Lung microvascular endothelial cell (primary cell): ENCODE measurements around the gene POC1A. TPM values are rescaled to one million over a fixed set of nuclear protein-coding genes. Genes with fewer than 3 reads are reported as not detected.

Source experiments
- DNase-seq, 2 donors: peaks; one replicate each; pipeline versions ENCODE4 v3.0.0 to v3.0.0-alpha.2; 2010; ENCODE audit warnings: low read depth in 2 of 2
- total RNA-seq: library from RNA; depleted of rRNA; stranded (reverse); fragments of >200 nt; gene quantifications from 2 replicates; pipeline ENCODE4 v1.2.1, GENCODE V29; 2014

The POC1A gene
- total RNA-seq, 1 donor from 2014 or later, result 4.0 TPM

DNA sequence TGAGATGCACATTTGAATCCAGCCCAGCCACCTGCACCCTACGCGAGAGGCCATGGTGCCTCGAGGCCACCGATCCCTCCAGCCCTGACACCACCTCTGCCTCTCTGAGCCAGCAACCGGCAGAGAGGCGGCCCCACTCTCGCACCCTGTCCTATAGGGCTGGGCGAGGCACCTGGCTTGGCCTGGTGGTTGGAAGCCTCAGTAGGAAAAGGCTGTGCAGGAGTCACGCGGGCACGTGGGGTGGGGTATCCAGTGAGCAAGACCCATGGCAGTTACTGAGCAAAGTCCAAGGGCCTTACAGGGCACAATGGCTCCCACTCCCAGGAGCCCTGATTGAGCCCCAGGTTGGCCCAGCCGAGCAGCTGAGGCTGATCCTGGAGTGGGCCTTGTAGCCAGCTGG is 85.5 kb downstream of the POC1A start:
- no peak for DNase-seq

DNA sequence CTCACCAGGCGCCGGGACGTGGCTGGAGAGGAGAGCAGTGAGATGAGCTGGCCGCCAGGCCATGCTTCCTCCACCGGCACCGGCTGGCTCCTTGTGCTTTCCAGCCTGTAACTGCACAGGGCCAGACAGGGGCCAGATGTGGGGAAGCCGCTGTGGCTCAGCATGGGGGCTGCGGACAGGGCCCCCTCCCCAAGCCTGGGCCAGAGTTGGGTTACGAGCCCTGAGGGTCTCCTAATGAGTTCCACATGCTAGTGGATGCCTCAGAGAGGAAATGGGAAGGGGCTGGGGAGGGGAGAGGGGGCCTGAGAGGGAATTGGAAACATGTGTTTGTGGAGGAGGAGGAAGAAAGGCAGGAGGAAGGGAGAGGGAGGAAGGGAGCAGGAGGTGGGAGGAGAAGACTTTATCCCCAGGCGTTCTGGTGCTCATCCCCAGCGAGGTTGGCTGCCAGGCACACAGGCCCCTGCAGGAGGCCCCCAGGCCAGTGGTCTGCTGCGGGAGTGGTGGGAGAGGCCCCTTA is 86.1 kb downstream of the POC1A start:
- DNase-seq, result no peak

DNA sequence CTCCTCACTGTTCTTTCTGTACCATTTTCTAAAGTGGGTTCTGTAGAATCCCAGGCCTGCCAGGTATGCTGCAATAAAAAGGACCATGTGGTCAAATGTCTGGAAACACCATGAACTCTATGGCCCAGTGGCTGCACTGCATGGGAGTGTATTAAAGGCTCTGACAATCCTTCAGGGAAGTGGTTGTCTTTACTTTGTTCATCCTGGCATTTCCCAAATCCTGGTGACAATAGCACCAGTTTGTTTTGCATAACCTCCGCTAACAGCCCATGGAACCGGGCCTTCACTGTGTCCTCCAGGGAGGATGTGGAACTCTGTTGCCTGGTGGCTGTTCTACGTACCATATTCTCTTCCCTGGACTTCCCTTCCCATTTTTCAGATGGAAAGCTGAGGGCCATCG is 86.7 kb downstream of the POC1A start:
- DNase-seq, result no peak

DNA sequence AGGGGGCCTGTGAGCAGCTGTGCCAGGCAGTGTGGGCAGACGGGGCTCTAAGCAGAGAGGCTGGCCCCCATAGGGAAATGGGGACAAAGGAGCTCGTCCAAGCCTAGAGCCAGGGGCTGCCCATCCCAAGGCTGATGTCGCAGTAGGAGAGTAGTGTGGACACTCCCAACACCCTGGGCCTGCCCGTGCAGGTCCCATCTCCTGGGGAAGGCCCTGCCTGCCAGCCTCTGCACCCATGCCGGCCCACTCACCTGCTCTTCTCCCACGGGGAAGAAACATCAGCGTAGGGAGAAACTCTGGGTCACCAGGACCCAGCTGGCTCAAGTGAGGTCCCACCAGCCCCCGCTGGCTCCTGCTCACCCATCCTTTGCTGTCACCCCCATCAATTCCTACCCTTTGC is 87.2 kb downstream of the POC1A start:
- no peak for DNase-seq

DNA sequence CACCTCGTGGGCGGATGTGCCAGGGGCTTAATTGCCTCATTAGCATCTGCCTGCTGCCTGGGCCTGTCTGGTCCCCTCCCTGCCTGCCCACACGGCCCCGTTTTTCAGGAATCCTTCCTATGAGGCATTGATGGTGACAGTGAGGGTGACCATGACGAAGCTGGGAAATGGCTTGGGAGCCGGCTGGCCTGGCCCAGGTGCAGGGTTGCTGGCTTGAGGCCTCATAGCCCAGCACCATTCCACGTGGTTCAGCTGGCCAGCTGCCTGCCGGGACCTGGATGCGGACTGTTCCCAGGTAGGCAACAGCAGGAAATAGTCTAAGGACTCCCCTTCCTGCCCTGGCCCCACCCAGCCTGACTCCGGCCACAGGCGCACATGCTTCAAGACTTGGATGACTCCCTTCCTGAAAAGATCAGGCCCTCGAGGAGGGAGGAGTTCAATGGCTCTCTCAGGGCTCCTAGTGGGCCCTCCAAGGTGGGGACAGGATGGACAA is 88.9 kb downstream of the POC1A start:
- peak in 1 of 2 donors; percentile 60 for DNase-seq

DNA sequence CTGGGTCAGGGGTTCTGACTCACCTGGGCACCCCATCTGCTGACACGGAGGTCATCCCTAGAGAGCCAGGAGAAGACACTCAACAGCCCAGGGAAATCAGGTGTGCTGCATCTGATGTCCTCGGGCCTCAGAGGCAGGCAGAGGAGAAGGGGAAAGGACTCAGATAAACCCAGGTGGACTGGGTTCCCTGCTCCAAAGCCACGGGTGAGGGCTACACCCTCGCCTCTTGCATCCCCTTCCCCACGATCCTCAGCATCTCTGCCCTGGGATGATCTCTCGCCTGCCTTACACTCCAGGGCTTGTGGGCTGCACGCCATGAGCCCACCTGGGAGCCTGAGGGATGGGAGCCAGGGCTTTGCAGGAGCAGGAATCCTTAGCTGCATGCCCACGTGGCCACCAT is 89.7 kb downstream of the POC1A start:
- no peak for DNase-seq

DNA sequence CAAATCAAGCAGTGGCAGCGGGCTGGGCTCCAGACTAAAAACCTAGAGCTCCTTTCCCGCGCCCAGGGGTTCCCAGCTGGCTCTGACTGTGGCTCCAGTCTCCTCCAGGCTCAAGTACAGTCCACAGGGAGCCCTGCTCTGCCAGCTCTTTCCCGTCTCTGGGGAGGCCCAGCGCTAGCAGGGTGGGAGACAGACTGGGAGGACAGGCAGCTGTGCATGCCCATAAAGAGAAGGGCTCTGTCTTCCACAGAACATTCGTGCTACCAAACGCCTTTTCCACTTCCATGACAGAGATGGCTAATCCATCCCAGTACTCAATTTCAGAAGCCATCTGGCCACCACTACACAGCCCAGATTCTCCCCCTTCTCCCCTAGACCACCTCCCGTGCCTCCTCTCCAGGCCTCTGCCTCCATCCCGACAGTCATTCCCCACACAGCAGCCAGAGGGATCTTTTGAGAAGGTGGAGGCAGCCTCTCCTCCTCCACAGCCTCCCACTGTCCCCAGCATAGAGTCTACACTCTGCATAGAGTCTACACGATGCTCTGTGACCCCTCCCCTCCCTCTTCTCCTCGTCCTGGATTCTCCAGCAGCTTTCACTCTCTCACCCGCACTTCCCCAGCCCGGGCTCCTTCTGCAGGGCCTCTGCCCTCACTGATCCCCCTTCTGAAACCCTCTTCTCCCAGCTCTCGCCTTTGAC is 91.0 kb downstream of the POC1A start:
- no peak for DNase-seq

DNA sequence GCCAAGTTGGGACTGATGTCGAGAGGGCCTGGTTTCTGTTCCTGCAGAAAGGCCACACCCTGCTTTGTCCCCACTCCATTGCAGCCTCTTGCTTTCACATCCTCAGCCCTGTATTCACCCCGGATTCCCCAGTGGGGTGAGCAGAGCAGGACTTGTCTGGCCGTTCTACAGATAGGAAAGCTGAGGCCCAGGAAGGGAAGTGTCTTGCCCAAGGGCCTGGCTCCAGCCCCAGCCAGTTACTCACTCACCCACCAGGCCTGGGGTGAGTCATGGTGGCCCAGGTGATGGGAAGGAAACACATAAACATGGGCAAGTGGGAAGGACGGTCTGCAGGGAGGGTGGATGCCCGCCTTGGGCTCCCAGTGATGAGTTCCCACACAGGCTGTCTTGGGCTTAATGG is 91.7 kb downstream of the POC1A start:
- peak; percentile 34 to 90 for DNase-seq

DNA sequence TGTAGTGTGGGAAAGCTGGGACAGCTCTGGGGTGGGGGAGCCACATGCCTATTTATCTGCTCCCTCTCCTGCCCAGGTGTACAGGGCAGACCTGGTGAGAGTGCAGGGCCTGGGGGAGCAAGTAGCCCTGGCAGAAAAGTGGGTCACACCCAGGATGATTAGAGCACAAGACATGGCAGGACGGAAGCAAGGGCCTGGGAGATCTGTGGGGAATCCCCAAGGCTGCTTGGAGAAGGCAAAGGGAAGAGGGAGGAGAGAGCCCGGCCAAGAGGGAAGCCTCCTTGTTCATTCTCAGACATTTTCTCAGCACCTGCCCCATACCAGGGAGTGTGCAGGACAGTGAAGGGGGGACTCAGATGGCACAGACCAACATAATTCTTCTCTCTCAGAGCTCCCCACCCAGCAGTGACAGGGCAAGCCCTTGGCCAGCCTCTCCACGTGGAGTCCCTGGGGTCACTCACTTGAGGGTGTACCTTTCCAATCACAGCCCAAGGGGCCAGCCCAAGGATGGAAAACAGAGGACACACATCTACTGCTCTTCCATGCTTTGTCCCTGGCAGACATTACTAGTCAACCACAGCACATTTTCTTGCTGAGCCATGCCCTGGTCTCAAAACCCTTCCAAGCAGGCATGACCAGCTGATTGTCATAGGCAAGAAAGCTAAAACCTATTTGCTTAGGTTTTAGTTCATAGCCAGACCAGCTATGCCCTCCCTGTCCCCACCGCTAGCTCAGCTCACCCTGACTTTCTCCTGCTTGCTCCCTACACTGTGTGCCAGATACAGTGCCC is 92.9 kb downstream of the POC1A start:
- peak in 1 of 2 donors; percentile 42 for DNase-seq

DNA sequence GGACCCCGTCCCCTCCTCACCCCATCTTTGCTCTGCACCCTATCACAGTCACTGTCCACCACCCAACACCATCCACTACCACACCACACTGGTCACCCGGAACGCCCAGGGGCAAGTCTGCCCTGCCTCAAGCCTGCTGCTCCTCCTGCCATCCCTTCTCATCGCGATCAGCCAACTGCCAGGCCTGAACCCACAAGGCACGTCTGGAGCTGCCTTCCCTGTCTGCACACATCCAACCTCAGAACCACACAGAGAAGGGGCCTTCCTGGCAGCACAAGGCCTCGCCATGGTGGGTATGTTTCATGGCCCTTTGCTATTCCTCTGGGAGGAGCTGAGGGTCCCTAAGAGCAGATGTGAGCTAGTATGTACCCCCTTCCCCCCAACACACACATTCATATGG is 94.4 kb downstream of the POC1A start:
- no peak for DNase-seq

DNA sequence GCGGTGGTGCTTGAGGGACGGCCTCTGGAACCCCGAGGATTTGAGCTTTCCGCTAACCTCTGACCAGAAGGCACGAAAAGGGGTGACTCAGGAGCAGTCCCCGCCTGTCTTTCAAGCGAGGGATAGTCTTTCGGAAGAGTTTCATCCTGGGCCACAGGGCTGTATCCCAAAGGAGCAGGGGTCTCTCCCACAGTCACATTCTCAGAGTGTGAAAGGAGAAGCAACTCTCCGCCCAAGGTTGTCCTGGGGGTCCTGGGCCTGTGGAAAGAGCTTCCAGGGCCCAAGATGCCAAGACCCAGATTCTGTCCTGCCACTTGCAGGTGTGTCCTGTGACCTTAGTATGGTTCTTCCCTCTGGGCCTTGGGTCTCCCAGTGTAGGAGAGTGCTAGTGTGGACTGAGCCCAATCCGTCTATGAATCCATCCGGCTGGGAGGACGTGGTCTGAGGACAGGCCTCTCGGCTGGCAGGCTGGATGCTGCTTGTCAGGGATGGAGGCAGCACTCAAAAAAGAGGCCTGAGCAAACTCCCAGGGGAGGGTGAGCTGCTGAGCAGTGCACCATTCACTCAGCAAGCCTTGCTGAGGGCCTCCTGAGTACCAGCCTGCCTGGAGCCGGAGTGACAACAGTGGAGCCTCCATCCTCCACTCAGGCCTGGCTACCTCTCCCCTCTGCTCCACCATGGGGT is 96.3 kb downstream of the POC1A start:
- DNase-seq, result no peak

DNA sequence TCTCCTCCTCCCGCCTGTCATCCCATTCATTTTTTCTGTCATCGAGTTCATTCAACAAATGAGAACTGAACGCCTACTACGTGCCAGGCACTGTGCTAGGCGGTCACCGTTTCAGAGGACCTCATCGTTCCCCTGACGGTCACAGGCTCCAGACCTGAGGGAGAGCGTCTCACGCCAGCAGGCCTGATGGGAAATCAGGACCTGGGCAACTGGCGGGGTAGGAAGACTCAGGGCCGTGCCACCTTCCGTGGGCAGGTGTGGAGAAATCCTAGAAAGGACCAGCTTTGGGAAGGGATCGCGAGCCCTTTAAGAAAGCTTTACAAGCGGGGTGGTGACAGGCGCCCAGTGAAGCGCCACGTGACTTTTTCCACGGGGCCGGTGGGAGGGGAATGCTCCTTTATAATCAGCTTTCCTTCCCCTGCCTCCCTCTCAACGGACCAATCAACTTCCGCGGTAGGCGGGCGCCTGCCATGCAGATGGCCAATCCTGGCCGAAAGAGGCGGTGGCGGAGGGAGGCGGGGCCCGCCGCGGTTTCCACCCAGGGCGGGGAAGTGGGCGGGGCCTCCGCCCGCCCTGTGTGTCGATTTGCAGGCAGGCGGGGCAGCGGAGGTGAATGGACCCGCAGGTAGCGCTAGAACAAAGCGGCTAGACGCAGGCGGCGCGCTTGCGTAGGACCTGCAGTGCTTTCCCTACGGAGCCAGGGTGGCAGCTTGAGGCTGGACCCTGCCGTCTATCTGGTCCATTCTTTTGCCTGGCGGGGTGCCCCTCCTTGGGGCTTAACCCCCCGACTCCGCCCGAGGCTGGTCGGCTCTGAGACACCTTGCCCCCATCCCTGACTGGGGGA is 97.0 kb downstream of the POC1A start:
- peak; percentile 99 for DNase-seq

DNA sequence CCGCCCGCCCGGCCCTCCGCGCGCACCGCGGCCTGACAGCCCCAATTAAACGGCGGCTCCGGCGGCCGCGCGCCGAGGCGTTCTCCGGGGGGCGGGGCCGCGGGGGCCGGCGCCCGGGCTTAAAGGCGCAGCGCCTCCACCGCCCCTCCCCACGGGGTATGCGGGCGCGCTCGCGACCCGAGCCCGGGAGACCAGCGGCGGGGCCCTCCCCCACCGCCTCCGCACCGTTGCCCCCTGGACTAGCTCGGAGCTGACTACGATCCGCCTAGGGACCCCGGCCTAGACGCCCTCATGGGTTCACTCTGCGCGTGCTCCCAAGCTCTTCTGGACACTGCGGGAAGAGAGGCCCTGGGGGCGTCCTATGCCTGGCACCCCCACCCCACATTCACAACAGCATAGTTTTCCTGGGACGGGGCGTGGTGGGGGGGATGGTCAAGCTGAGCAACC is 97.7 kb downstream of the POC1A start, which contains the start of gene DUSP7:
Gene DUSP7 (minus strand): TSS at position 51 of the 447 bp plus-strand sequence. CDS start 205 bp downstream, outside the sequence.
- DNase-seq, result peak; percentile 70 to 81

DNA sequence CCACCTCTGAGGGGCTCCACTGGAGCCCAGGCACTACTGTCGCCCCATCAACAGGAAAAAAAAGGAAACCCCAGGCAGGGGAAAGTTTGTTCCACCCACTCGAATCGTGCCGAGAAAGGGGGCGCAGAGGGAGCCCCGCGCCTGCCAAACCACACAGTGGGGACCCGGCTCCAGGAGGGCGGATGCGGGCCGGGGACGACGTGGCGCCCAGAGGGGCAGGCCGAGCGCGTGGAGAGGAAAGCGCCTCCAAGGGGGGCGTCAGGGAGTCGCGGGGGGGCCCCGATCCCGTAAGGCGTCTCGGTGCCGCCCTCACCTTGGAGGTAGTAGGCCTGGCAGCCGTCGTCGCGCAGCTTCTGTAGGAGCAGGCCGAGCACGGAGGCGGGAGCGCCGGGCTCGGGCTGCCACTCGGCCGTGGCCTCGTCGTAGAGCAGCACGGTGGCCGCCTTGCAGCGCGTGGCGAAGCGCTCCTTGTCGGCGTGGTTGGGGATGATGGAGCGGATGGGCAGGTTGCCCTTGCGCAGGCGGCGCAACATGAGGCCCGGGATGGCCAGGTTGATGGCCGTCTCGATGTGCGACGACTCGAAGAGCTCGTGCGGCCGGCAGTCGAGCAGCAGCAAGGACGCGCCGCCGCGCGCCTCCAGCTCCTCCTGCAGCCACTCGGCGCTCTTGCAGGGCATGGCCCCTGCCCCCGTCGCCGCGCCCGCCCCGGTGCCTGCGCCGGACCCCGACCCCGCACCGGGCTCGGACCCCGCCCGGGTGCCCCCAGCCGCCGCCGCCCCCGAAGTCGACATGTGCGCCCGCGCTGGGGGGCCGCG is 98.5 kb downstream of the POC1A start:
- DNase-seq, result peak; percentile 65 to 77

DNA sequence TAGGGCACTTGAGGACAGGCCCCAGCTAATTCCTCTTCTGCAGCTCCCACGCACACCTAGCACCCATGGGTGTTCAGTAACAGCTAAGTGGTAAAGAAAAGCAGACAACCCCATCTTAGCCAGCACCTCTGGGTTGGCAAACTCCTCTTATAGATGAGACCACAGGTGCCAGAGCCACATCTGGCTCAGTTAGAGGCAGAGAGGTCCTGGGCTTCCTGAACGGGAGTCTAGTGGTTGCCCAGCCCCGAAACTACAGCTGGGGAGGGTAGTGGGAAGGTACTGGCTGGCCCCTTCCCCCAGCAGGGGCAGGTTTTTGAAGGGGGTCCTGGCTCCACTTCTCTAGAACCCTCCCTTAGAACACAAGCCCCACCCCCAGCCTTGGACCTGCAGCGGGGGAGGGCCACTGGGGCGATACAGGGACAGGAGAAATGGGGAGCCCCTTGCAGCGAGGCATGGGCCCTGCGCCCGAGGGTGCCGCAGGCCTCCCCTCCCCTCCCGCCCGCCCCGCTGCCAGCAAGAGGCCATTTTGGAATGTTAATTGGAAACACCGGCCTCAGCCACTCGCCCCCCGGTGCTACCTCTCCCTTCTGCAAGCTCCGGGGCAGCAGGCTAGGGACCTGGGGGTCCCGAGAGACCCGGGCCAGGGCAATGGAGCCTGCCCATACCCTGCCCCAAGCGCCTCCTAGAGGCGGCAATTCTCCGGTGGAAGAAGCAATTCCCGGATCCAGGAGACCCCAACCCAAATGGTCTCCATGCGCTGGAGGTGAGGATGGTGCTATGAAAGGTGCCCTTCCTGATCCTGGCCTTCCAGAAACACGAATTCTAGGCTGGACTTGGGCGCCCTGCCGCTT is 99.3 kb downstream of the POC1A start:
- DNase-seq, result peak in 1 of 2 donors; percentile 24

DNA sequence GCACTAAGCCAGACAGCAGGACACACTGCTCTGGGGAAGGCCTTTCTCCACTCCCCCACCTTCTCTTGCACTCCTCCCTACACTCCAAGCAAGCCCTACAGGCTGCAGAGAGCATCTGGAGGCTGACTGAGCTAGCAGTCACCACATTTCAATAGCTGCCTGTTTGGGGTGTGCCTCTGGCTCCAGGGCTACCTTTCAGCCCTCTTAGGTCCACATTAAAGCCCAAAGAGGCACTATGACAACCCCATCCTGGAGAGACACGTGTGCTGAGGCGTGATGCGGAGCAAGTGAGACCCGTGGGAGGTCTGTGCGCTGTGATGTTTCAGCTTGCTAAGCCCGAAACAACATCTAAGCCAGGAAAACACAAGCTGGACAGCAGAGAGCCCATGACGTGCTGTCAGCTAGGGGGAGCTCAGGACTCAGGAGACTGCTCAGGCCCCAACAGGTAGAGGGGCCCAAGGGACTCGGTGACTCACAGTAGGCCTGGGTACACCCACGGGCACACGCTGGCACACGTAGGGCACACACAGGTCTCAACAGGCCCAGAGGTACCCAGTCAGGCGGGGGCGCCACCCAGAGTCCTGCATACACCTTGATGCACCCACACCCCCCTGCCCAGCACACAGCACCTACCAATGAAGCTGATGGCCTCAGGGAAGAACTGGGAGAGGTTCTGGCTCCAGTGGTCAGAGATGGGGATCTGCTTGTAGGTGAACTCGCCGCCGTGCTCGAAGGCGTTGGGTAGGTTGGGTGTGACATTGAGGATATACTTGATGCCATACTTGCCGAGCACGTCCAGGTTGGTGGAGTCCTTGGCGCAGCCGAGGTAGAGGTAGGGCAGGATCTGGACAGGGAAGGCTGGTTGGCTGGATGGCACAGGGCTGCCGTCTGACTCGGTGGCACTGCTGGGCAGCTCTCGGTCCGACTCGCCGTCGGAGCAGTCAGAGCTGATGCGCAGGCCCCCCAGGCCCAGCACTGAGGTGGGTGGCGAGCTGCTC is 100.6 kb downstream of the POC1A start:
- peak; percentile 72 to 83 for DNase-seq

DNA sequence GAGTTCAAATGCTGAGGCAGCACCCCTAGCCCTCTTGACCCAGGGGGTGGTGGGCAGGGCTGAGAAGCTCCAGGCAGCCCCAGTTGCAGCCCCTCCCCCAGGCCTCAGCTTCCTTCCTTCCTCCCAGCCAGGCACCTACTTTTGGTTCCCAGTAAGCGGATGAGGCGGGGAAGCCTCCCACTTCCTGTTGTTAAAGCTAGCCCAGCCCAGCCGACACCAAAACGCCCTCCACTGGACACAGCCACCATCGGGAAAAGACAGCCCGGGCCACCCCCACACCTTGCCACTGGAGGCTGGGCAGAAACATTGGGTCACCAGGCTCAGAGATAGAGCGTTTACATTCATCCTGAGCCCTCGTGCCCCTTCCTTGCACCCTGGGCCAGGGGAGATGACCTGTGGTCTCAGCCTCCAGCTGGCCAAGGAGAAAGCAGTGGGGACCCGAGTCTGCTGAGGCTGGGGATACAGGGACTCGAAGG is 101.4 kb downstream of the POC1A start:
- peak; percentile 89 to 91 for DNase-seq

DNA sequence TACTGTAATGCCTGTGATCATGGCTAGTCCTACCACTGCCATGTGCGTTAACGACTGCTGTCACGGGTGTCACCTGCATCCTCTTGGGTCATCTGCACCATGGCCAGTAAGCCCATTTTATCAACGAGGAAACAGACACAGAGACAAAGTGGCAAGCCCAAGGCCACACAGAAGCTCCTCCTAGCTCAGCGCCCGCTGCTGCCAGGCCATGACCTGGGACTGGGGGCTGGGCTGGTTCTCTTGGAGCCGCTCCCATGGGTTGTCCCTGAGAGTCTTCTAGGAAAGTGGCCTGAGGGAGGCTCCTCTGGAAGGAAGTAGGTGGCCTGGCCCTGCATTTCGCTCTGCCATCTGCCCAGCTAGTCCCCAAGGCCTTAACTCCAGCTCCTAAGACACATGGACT is 102.8 kb downstream of the POC1A start:
- DNase-seq, result no peak
